GM06990 (cell line): ENCODE results near the gene FBXL19.

Experiments
- DNase-seq: peaks from one replicate; pipeline ENCODE4 v3.0.0-alpha.2; 2011; ENCODE audit not compliant: insufficient read length; ENCODE audit errors: extremely low read depth
- H3K27me3 ChIP-seq: replicated peaks from 2 replicates; pipeline ENCODE4 v1.6.0; 2011; ENCODE audit warnings: low read length; ENCODE audit not compliant: control insufficient read depth, insufficient read depth
- H3K36me3 ChIP-seq: 2 replicates; pipeline ENCODE4 v1.5.1; 2011; ENCODE audit warnings: low read length; ENCODE audit not compliant: control insufficient read depth, insufficient read depth
- H3K4me3 ChIP-seq: replicated peaks from 2 replicates; pipeline ENCODE4 v1.5.1; 2011; ENCODE audit warnings: low read depth, mild to moderate bottlenecking, control low read depth, low read length
- TF ChIP-seq, protein P1 (sequence below): IDR thresholded peaks from 2 replicates; pipeline ENCODE4 v1.5.1; 2011; ENCODE audit warnings: low read length, control low read depth, mild to moderate bottlenecking, inconsistent platforms; ENCODE audit not compliant: insufficient read depth, poor library complexity, severe bottlenecking

Gene FBXL19

DNA sequence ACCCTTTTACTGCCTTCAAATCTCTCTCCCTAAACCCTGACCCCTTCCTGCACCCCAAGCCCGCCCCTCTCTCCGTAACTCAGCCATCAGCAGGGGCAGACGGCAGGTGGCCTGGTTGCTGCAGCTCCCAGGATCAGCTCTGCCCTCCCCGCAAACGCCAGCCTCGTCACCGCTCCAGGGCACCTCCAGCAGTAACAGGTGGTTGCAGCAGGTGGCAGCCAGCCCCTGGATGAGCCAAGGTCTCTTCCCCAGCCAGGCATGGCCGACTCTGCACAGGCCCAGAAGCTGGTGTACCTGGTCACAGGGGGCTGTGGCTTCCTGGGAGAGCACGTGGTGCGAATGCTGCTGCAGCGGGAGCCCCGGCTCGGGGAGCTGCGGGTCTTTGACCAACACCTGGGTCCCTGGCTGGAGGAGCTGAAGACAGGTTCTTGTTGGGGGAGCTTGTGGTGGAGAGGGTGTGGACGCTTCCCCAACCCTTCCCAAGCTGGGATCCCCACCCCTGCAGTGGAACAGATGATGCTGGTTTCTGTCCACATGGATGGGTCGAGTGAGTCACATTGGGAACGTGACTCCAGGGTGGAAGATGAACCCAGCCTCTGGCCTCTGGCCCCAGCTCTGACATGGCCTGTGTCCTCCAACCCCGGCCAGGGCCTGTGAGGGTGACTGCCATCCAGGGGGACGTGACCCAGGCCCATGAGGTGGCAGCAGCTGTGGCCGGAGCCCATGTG lies 62.2 kb downstream of the FBXL19 start:
- Histone ChIP-seq H3K4me3 (no peak overlapping the region), H3K36me3 (peaks cover 24% of the 10 kb centered on the region), H3K27me3 (no peaks in the 10 kb centered on the region)
- TF ChIP-seq, protein P1, sequence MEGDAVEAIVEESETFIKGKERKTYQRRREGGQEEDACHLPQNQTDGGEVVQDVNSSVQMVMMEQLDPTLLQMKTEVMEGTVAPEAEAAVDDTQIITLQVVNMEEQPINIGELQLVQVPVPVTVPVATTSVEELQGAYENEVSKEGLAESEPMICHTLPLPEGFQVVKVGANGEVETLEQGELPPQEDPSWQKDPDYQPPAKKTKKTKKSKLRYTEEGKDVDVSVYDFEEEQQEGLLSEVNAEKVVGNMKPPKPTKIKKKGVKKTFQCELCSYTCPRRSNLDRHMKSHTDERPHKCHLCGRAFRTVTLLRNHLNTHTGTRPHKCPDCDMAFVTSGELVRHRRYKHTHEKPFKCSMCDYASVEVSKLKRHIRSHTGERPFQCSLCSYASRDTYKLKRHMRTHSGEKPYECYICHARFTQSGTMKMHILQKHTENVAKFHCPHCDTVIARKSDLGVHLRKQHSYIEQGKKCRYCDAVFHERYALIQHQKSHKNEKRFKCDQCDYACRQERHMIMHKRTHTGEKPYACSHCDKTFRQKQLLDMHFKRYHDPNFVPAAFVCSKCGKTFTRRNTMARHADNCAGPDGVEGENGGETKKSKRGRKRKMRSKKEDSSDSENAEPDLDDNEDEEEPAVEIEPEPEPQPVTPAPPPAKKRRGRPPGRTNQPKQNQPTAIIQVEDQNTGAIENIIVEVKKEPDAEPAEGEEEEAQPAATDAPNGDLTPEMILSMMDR, result no peak
- no peak for DNase-seq

GRCh38 chr16:30986129-30986991 lies 63.0 kb downstream of the FBXL19 start:
- H3K36me3 ChIP-seq, result peaks cover 19% of the 10 kb centered on the region

DNA sequence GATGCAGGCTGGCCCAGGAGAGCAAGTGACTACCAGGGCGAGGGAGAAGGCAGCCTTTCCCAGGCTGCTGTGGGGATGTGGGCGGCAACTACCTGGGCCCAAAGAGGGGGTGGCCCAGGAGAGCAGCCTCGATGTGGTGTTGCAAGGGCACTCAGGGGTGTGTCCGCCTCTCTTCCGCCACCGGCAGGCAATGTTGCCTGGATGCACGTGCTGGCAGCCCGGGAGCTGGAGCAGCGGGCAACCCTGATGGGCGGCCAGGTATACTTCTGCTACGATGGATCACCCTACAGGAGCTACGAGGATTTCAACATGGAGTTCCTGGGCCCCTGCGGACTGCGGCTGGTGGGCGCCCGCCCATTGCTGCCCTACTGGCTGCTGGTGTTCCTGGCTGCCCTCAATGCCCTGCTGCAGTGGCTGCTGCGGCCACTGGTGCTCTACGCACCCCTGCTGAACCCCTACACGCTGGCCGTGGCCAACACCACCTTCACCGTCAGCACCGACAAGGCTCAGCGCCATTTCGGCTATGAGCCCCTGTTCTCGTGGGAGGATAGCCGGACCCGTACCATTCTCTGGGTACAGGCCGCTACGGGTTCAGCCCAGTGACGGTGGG lies 64.3 kb downstream of the FBXL19 start:
- TF ChIP-seq, protein P1, result no peak
- no peak overlapping the region for H3K4me3 ChIP-seq
- H3K27me3 ChIP-seq, result no peaks in the 10 kb centered on the region
- DNase-seq, result no peak
- H3K36me3 ChIP-seq, result peaks cover 14% of the 10 kb centered on the region

More at GRCh38 chr16:30986129-30986991, 63.0 kb downstream of the FBXL19 start:
- TF ChIP-seq, protein P1, result no peak
- Histone ChIP-seq H3K4me3 (no peak overlapping the region), H3K27me3 (no peaks in the 10 kb centered on the region)
- DNase-seq, result no peak

- no peak for DNase-seq
- Histone ChIP-seq H3K36me3 (peaks cover 2% of the 10 kb centered on the region; the same call in 1 of the 2 replicates), H3K27me3 (no peaks in the 10 kb centered on the region), H3K4me3 (no peak overlapping the region)
- TF ChIP-seq, protein P1, result no peak
Measured at GRCh38 chr16:30989469-30990047, 66.2 kb downstream of the FBXL19 start.

DNA sequence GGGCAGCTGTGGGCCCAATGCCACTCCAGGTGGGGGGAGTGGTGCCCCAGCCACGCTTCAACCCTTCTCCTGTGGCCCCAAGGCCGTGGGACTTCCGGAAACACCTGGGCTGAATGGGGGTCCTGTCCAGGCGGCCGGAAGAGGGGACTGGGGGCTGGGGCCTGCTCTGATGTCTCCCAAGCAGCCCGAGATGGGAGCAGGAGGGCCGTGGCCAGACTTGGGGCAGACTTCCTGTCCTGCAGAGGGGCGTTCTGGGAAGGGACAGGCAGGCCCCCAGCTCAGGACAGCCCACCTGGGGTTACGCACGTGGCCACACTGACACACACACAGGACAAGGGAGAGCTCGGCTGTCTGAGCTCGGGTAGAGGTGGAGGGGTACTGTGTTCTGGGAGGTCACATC lies 66.7 kb downstream of the FBXL19 start:
- Histone ChIP-seq H3K27me3 (no peaks in the 10 kb centered on the region), H3K36me3 (peaks cover 1% of the 10 kb centered on the region; the same call in 1 of the 2 replicates), H3K4me3 (no peak overlapping the region)
- no peak for DNase-seq
- TF ChIP-seq, protein P1, result no peak
